HepG2 (cell line): Measurements from ENCODE around the gene MSI2. TPM values are rescaled to one million over a fixed set of nuclear protein-coding genes. Genes with fewer than 3 reads are reported as not detected.

Source experiments
- ATF6 ChIP-seq: sonication (generic); formaldehyde crosslinking; conservative IDR thresholded peaks from 2 replicates; pipeline ENCODE4 v1.4.0; 2020; ENCODE audit warnings: missing genetic modification reagents
- DNMT1 ChIP-seq: sonication (generic); formaldehyde crosslinking; IDR thresholded peaks from 2 replicates; pipeline ENCODE4 v1.5.1; 2020; ENCODE audit warnings: mild to moderate bottlenecking, missing genetic modification reagents
- DPF2 ChIP-seq: sonication (generic); formaldehyde crosslinking; IDR thresholded peaks from 2 replicates; pipeline ENCODE4 v1.4.0; 2020; ENCODE audit warnings: mild to moderate bottlenecking, low read depth, missing genetic modification reagents, borderline replicate concordance
- IRF1 ChIP-seq: sonication (generic); formaldehyde crosslinking; IDR thresholded peaks from 2 replicates; pipeline ENCODE4 v1.4.0; 2020; ENCODE audit warnings: low read depth, mild to moderate bottlenecking, missing genetic modification reagents
- JUNB ChIP-seq: sonication (generic); formaldehyde crosslinking; IDR thresholded peaks from 2 replicates; pipeline ENCODE4 v1.8.0; 2022; ENCODE audit warnings: missing genetic modification reagents, mild to moderate bottlenecking, borderline replicate concordance
- MXD4 ChIP-seq: IDR thresholded peaks from 2 replicates; pipeline ENCODE4 v1.6.1; 2016; ENCODE audit warnings: mild to moderate bottlenecking, missing biosample characterization, missing genetic modification reagents
- NPAS2 ChIP-seq: sonication (generic); formaldehyde crosslinking; IDR thresholded peaks from 2 replicates; pipeline ENCODE4 v1.8.0; 2022; ENCODE audit warnings: mild to moderate bottlenecking, missing genetic modification reagents, borderline replicate concordance
- PBX3 ChIP-seq: sonication (generic); formaldehyde crosslinking; IDR thresholded peaks from 2 replicates; pipeline ENCODE4 v1.8.1; 2023; ENCODE audit warnings: missing genetic modification reagents, inconsistent platforms, borderline replicate concordance
- RARG ChIP-seq: sonication (generic); formaldehyde crosslinking; IDR thresholded peaks from 2 replicates; pipeline ENCODE4 v1.4.0; 2020; ENCODE audit warnings: low read depth, mild to moderate bottlenecking, missing genetic modification reagents
- RFX1 ChIP-seq: fragments of 450-650 bp; IDR thresholded peaks from 2 replicates; pipeline ENCODE4 v1.6.1; 2017
- SMYD3 ChIP-seq: sonication (generic); formaldehyde crosslinking; IDR thresholded peaks from 2 replicates; pipeline ENCODE4 v1.8.1; 2023; ENCODE audit warnings: mild to moderate bottlenecking, missing genetic modification reagents
- ZBTB1 ChIP-seq: sonication (generic); formaldehyde crosslinking; IDR thresholded peaks from 2 replicates; pipeline ENCODE4 v1.4.0; 2020; ENCODE audit warnings: missing genetic modification reagents, borderline replicate concordance
- ZNF333 ChIP-seq: sonication (generic); formaldehyde crosslinking; IDR thresholded peaks from 2 replicates; pipeline ENCODE4 v1.4.0; 2020; ENCODE audit warnings: mild to moderate bottlenecking, missing genetic modification reagents, borderline replicate concordance
- ZNF512 ChIP-seq: sonication (generic); formaldehyde crosslinking; IDR thresholded peaks from 2 replicates; pipeline ENCODE4 v1.4.0; 2020; ENCODE audit warnings: mild to moderate bottlenecking, missing genetic modification reagents
- ZNF597 ChIP-seq: sonication (generic); formaldehyde crosslinking; IDR thresholded peaks from 2 replicates; pipeline ENCODE4 v1.5.0; 2020; ENCODE audit warnings: missing genetic modification reagents
- ZNF724P ChIP-seq: sonication (generic); formaldehyde crosslinking; IDR thresholded peaks from 2 replicates; pipeline ENCODE4 v1.8.0; 2022; ENCODE audit warnings: missing genetic modification reagents, borderline replicate concordance
- ZNF891 ChIP-seq: sonication (generic); formaldehyde crosslinking; IDR thresholded peaks from 2 replicates; pipeline ENCODE4 v1.5.0; 2020; ENCODE audit warnings: mild to moderate bottlenecking, missing genetic modification reagents
- polyA plus RNA-seq, 8 experiments: library from polyadenylated mRNA; depleted of rRNA in 3 of 8; stranded (reverse) in 7 of 8; unstranded in 1 of 8; fragments of >200 nt; fragmentation: Illumina TruSeq in 4 of 8; extraction: Trizol in 4 of 8; gene quantifications; 2 replicates each; pipeline versions ENCODE4 v1.2.1 to v1.2.3, GENCODE V29; 2011 to 2016; ENCODE audit warnings: low read depth in 4 of 8, missing spikeins in 1 of 8, mixed read lengths in 1 of 8; ENCODE audit not compliant: insufficient read depth in 1 of 8
- total RNA-seq, 5 experiments: library from RNA; depleted of rRNA; stranded (reverse); fragments of >200 nt; fragmentation: Illumina TruSeq; extraction: Trizol; gene quantifications; 2 replicates each; pipeline ENCODE4 v1.2.3, GENCODE V29; 2016; ENCODE audit warnings: low read depth in 1 of 5
- TF ChIP-seq, protein P1 (sequence below): IDR thresholded peaks from 2 replicates; pipeline ENCODE4 v1.6.1; 2016; ENCODE audit warnings: mild to moderate bottlenecking, missing biosample characterization, missing genetic modification reagents
- TF ChIP-seq, protein P2 (sequence below): sonication (generic); formaldehyde crosslinking; IDR thresholded peaks from 2 replicates; pipeline ENCODE4 v1.5.1; 2020; ENCODE audit warnings: missing genetic modification reagents, mild to moderate bottlenecking, borderline replicate concordance

Gene MSI2
- total and polyA plus RNA-seq, 2 of the 13 experiments (the other 11 are each of a cell fraction or from before 2014, with no cell fraction given), result 77.5 to 78.4 TPM

DNA sequence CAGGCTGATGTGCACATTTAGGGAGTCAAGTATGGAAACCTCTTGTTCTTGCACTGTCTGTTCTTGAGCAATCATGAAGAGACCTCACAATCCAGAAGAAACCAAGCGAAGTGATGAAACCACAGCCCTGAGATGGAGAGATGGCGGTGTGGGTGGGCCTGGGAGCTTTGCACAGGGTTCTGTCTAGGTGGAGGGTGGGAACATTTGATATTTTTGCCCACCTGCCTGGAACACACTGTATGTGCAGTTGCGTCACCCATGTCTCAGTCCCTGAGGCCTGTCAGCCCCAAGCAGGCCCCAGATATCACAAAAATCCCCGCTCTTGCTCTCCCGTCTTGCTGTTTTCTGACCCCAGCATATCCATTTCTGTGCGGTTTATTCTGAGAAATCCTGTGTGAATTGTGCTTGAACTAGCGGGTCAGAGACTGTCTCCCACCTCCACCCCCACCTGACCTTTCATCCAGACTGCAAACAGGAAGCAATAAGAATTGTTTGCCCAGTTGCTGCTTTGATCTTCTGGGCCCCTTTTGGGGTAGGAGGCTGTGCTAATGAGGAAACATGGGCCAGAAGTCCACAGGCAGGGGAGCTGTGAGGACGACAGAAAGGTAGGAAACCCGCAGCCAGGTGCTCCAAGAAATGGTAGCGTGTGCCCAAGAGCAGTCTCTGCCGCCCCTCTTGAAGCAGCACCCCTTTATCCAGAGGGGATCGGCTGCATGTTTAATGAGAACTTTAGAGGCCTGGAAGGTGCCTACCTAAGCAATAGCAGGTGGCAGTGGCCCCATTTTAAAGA is 304.9 kb downstream of the MSI2 start (continued):
- TF ChIP-seq DPF2 (CRISPR knock-in tag) (peak; percentile 100), DNMT1 (CRISPR knock-in tag) (no peak), ZNF891 (no peak; the same call in 1 of the 2 replicates), ZBTB1 (no peak), RFX1 (no peak), PBX3 (CRISPR knock-in tag) (no peak), ATF6 (CRISPR knock-in tag) (0 out of 2 replicates have a peak, but pooled peaks have one; percentile 85), RARG (no peak), NPAS2 (CRISPR knock-in tag) (no peak), JUNB (CRISPR knock-in tag) (peak; percentile 91), ZNF512 (CRISPR knock-in tag) (peak; percentile 91), ZNF597 (CRISPR knock-in tag) (peak; percentile 85; the same call in 1 of the 2 replicates), MXD4 (peak; percentile 91; the same call in 1 of the 2 replicates), ZNF333 (CRISPR knock-in tag) (peak; percentile 95; the same call in 1 of the 2 replicates), SMYD3 (CRISPR knock-in tag) (peak; percentile 93; the same call in 1 of the 2 replicates), ZNF724P (peak; percentile 85), IRF1 (CRISPR knock-in tag) (0 out of 2 replicates have a peak, but pooled peaks have one; percentile 60)
- TF ChIP-seq, protein P1, sequence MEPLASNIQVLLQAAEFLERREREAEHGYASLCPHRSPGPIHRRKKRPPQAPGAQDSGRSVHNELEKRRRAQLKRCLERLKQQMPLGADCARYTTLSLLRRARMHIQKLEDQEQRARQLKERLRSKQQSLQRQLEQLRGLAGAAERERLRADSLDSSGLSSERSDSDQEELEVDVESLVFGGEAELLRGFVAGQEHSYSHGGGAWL (CRISPR knock-in tag), result peak; percentile 68; the same call in 1 of the 2 replicates
- TF ChIP-seq, protein P2, sequence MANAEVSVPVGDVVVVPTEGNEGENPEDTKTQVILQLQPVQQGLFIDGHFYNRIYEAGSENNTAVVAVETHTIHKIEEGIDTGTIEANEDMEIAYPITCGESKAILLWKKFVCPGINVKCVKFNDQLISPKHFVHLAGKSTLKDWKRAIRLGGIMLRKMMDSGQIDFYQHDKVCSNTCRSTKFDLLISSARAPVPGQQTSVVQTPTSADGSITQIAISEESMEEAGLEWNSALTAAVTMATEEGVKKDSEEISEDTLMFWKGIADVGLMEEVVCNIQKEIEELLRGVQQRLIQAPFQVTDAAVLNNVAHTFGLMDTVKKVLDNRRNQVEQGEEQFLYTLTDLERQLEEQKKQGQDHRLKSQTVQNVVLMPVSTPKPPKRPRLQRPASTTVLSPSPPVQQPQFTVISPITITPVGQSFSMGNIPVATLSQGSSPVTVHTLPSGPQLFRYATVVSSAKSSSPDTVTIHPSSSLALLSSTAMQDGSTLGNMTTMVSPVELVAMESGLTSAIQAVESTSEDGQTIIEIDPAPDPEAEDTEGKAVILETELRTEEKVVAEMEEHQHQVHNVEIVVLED, result peak; percentile 75; the same call in 1 of the 2 replicates
